ENCODE data around the gene C5orf63. TPM values are rescaled to one million over a fixed set of nuclear protein-coding genes. Genes with fewer than 3 reads are reported as not detected.
"Not testable (repeated sequence)": the region's sequence is repeated elsewhere in the genome, so short reads cannot be mapped to it uniquely, and the experiment has no call there.

The C5orf63 gene
- polyA plus RNA-seq, 2 donors: 4.1 to 4.5 TPM

DNA sequence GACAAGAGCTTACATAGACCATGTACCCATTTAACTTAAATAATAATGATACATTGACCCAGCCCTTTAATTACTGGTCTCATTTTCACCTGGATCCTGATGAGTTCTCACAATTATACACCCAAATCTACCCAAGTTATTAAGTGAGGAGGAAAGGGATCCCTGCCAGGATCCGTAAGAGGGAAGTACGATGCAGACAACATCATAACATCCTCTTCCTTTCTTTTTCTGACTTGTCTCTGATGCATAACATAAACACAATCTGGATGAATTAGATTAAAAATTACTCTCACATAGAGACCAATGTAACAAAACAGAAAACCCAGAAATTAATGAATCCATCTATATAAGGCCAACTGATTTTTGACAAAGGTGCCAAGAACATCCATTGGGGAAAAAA is 59.9 kb downstream of the C5orf63 start:
- no peaks in the 10 kb centered on the region for H3K4me1 ChIP-seq (ENCODE audit: control insufficient read depth in 2 of 2, insufficient read depth in 2 of 2, low read length in 1 of 2)
- H3K36me3 ChIP-seq (ENCODE audit: control insufficient read depth in 2 of 2, insufficient read depth in 2 of 2, low read length in 1 of 2): no peaks in the 10 kb centered on the region
- 73 to 75% methylated on average over 2 of the region's 2 CpGs for WGBS, 2 donors
- H3K27ac ChIP-seq (ENCODE audit: low read depth in 2 of 2, low read length in 1 of 2): no peak overlapping the region
- H3K4me3 ChIP-seq (ENCODE audit: low read depth in 1 of 2, low read length in 2 of 2): no peak overlapping the region
- H3K27me3 ChIP-seq (ENCODE audit: control insufficient read depth in 1 of 2, insufficient read depth in 2 of 2, low read length in 2 of 2): no peaks in the 10 kb centered on the region
- no peaks in the 10 kb centered on the region for H3K9me3 ChIP-seq (ENCODE audit: control insufficient read depth in 2 of 2, insufficient read depth in 1 of 2, low read depth in 1 of 2, low read length in 1 of 2)

DNA sequence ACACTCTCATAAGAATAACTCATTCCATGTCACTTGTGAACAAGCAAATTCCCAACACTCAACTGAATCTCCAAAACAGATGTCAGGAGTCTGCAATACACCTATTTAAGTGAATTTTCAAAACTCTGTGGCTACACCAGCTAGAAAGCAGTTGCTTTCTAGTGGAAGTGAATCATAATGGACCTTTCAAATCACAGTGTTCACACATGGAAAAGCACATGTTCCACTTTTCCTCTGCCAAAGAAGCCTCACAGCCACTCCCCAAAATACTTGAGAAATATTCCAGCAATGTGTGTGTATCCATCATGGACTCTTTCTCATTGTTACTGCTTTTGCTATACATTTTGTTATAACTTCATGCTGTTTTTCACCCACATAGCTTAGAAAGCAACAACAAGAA is 60.4 kb downstream of the C5orf63 start:
- H3K27ac ChIP-seq (ENCODE audit: low read depth in 2 of 2, low read length in 1 of 2): no peak overlapping the region
- no peaks in the 10 kb centered on the region for H3K27me3 ChIP-seq (ENCODE audit: control insufficient read depth in 1 of 2, insufficient read depth in 2 of 2, low read length in 2 of 2)
- no peaks in the 10 kb centered on the region for H3K9me3 ChIP-seq (ENCODE audit: control insufficient read depth in 2 of 2, insufficient read depth in 1 of 2, low read depth in 1 of 2, low read length in 1 of 2)
- H3K4me3 ChIP-seq (ENCODE audit: low read depth in 1 of 2, low read length in 2 of 2): no peak overlapping the region
- no peaks in the 10 kb centered on the region for H3K36me3 ChIP-seq (ENCODE audit: control insufficient read depth in 2 of 2, insufficient read depth in 2 of 2, low read length in 1 of 2)
- no peaks in the 10 kb centered on the region for H3K4me1 ChIP-seq (ENCODE audit: control insufficient read depth in 2 of 2, insufficient read depth in 2 of 2, low read length in 1 of 2)

DNA sequence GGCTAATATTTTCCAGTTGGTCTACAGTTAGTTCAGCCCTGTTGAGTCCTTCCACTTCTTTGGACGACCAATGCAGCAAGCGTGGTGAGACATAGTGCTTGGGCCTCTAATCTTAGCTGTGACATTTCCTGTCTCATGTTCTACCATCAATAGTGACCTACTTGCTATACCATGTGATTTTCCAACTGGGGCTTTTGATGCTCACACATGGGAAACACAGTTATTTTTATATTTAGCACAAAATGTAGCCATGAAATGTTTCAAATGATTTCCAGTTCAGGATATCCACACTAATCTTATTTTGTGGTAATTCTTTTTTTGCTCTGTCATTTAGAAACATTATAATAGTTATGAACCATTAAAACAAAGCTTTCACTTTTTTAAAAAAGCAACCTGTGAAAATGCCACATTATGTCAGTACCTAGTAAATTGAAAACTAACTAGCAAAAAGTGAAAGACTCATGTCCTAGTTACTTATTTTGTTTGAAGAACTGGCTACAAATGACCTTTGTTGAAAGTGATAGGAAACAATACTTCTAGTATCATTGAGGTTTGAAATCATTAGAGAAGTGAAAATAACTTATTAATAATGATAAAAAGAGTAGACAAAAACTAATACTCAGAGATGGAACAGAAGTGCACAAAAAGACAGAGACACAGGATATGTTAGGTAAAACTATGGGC is 61.2 kb downstream of the C5orf63 start:
- WGBS, 2 donors: 69 to 84% methylated on average over 2 of the region's 2 CpGs
- H3K27me3 ChIP-seq (ENCODE audit: control insufficient read depth in 1 of 2, insufficient read depth in 2 of 2, low read length in 2 of 2): no peaks in the 10 kb centered on the region
- no peak overlapping the region for H3K27ac ChIP-seq (ENCODE audit: low read depth in 2 of 2, low read length in 1 of 2)
- H3K4me3 ChIP-seq (ENCODE audit: low read depth in 1 of 2, low read length in 2 of 2): no peak overlapping the region
- no peaks in the 10 kb centered on the region for H3K4me1 ChIP-seq (ENCODE audit: control insufficient read depth in 2 of 2, insufficient read depth in 2 of 2, low read length in 1 of 2)
- H3K9me3 ChIP-seq (ENCODE audit: control insufficient read depth in 2 of 2, insufficient read depth in 1 of 2, low read depth in 1 of 2, low read length in 1 of 2): no peaks in the 10 kb centered on the region
- H3K36me3 ChIP-seq (ENCODE audit: control insufficient read depth in 2 of 2, insufficient read depth in 2 of 2, low read length in 1 of 2): no peaks in the 10 kb centered on the region

DNA sequence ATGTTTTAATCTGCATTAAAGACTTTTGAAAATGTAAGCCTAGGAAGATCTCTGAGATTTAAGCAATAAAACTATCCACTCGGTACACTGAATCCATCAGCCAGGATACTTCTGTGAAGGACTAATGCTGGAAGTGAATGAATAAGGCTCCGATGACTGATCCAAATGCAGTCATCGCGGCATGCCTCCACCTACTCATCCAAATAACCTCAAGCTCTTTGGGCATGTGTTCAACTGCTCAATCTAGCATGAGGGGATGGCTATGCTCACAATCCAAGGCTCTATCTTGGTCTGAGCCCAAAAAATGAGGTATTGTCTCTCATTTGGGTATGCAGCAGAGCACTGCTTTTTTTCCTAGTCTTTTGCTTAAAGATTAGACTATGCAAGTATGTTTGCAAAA is 62.1 kb downstream of the C5orf63 start:
- Histone ChIP-seq H3K27ac (ENCODE audit: low read depth in 2 of 2, low read length in 1 of 2) (no peak overlapping the region), H3K36me3 (ENCODE audit: control insufficient read depth in 2 of 2, insufficient read depth in 2 of 2, low read length in 1 of 2) (no peaks in the 10 kb centered on the region), H3K27me3 (ENCODE audit: control insufficient read depth in 1 of 2, insufficient read depth in 2 of 2, low read length in 2 of 2) (no peaks in the 10 kb centered on the region), H3K4me3 (ENCODE audit: low read depth in 1 of 2, low read length in 2 of 2) (no peak overlapping the region), H3K9me3 (ENCODE audit: control insufficient read depth in 2 of 2, insufficient read depth in 1 of 2, low read depth in 1 of 2, low read length in 1 of 2) (no peaks in the 10 kb centered on the region), H3K4me1 (ENCODE audit: control insufficient read depth in 2 of 2, insufficient read depth in 2 of 2, low read length in 1 of 2) (no peaks in the 10 kb centered on the region)
- 47 to 74% methylated on average over 4 of the region's 4 CpGs for WGBS, 2 donors

DNA sequence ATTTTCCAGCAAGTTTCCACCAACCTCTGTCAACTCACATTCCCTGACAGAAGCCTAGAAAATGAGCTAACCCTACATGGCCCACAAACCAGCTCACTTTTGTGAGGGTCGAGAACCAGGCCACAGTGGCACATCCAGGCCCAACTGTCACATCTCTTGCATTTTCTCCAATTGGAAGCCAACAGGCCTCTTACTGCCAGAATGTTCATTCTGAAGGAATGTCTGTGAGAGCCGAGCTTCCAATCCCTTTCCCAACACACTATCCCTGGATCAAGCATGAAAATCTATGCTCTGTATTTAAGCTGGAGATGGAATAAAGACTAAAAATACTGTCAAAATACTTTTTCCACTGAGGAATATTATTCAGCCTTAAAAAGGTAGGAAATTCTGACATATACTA is 62.9 kb downstream of the C5orf63 start:
- no peaks in the 10 kb centered on the region for H3K36me3 ChIP-seq (ENCODE audit: control insufficient read depth in 2 of 2, insufficient read depth in 2 of 2, low read length in 1 of 2)
- H3K27me3 ChIP-seq (ENCODE audit: control insufficient read depth in 1 of 2, insufficient read depth in 2 of 2, low read length in 2 of 2): no peaks in the 10 kb centered on the region
- WGBS, 2 donors: 87% methylated on average over 2 of the region's 2 CpGs
- no peak overlapping the region for H3K4me3 ChIP-seq (ENCODE audit: low read depth in 1 of 2, low read length in 2 of 2)
- H3K9me3 ChIP-seq (ENCODE audit: control insufficient read depth in 2 of 2, insufficient read depth in 1 of 2, low read depth in 1 of 2, low read length in 1 of 2): no peaks in the 10 kb centered on the region
- no peaks in the 10 kb centered on the region for H3K4me1 ChIP-seq (ENCODE audit: control insufficient read depth in 2 of 2, insufficient read depth in 2 of 2, low read length in 1 of 2)
- no peak overlapping the region for H3K27ac ChIP-seq (ENCODE audit: low read depth in 2 of 2, low read length in 1 of 2)

DNA sequence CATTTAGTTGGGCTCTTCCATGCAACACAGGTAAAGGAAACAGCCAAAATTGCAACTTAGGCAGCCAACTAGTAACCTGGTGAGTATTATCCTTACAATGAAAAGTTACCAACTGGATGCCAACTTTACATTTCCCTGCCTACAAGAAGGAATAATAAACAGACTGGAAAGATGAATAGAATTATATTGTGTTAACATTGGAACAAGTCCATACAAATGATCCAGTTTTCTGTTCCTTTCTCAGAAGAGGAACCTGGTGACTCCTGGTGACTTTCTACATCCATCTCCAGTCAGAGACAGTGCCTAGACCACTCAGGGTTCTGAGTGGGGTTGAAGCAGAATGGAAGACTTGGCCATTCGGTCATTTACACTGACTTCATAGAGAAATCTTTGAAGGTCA is 63.5 kb downstream of the C5orf63 start:
- Histone ChIP-seq H3K36me3 (ENCODE audit: control insufficient read depth in 2 of 2, insufficient read depth in 2 of 2, low read length in 1 of 2) (no peaks in the 10 kb centered on the region), H3K4me1 (ENCODE audit: control insufficient read depth in 2 of 2, insufficient read depth in 2 of 2, low read length in 1 of 2) (no peaks in the 10 kb centered on the region), H3K4me3 (ENCODE audit: low read depth in 1 of 2, low read length in 2 of 2) (no peak overlapping the region), H3K27ac (ENCODE audit: low read depth in 2 of 2, low read length in 1 of 2) (no peak overlapping the region), H3K9me3 (ENCODE audit: control insufficient read depth in 2 of 2, insufficient read depth in 1 of 2, low read depth in 1 of 2, low read length in 1 of 2) (no peaks in the 10 kb centered on the region), H3K27me3 (ENCODE audit: control insufficient read depth in 1 of 2, insufficient read depth in 2 of 2, low read length in 2 of 2) (no peaks in the 10 kb centered on the region)
- WGBS, 2 donors: 95 to 100% methylated on average over 1 of the region's 1 CpG

DNA sequence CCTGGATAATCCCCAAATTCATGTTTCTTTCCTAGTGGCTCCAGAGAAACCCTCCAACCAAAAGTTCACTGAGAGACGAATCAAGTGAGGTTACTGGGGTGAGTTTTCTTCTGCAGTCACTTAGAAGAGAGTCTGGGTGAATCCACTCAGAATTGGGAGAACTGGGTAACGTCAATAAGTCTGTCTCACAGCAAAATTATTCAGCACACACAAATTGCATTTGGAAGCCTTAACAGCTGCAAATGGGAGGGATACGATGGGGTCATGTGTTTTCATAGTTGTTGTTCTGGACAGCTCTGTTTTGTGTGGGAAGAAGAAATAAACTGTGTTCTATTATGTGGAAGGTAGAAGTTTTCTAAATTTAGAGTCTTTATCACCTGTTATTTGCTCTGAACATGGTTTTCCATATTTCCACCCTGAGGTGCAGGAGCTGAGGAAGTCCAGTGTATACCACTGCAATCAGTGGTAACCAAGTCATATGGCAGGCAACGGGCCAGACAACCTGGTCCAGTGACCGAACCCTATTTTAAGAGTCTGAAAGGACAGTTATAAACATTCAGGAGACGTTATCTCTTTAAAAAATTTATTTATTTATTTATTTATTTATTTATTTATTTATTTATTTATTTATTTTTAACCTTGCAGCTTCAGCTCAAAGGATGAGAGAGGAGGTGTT is 64.9 kb downstream of the C5orf63 start:
- H3K36me3 ChIP-seq (ENCODE audit: control insufficient read depth in 2 of 2, insufficient read depth in 2 of 2, low read length in 1 of 2): no peaks in the 10 kb centered on the region
- no peaks in the 10 kb centered on the region for H3K9me3 ChIP-seq (ENCODE audit: control insufficient read depth in 2 of 2, insufficient read depth in 1 of 2, low read depth in 1 of 2, low read length in 1 of 2)
- H3K27me3 ChIP-seq (ENCODE audit: control insufficient read depth in 1 of 2, insufficient read depth in 2 of 2, low read length in 2 of 2): no peaks in the 10 kb centered on the region
- H3K27ac ChIP-seq (ENCODE audit: low read depth in 2 of 2, low read length in 1 of 2): no peak overlapping the region
- peaks cover 0 to 3% of the 10 kb centered on the region in 2 donors for H3K4me1 ChIP-seq (ENCODE audit: control insufficient read depth in 2 of 2, insufficient read depth in 2 of 2, low read length in 1 of 2)
- WGBS, 2 donors: 88% methylated on average over 6 of the region's 6 CpGs
- no peak overlapping the region for H3K4me3 ChIP-seq (ENCODE audit: low read depth in 1 of 2, low read length in 2 of 2)

DNA sequence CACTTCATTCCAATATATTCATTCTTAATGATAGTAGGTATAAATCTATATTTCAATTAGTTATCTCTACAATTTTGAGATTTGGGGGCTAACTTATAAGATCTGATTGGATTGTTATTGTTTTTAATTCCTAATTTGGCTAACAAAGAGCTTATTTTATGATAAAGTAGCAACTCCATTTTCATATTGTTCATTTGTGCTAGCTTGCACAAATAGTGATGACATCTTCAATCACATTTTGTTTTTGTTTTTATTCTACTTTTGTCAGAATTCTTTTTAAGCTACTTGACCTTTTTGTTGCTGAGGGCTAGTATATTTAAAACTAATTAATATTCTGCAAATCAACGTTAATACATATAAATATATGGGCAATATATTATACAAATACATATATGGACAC is 65.8 kb downstream of the C5orf63 start:
- no peaks in the 10 kb centered on the region for H3K27me3 ChIP-seq (ENCODE audit: control insufficient read depth in 1 of 2, insufficient read depth in 2 of 2, low read length in 2 of 2)
- H3K27ac ChIP-seq (ENCODE audit: low read depth in 2 of 2, low read length in 1 of 2): no peak overlapping the region
- peaks cover 0 to 3% of the 10 kb centered on the region in 2 donors for H3K4me1 ChIP-seq (ENCODE audit: control insufficient read depth in 2 of 2, insufficient read depth in 2 of 2, low read length in 1 of 2)
- no peaks in the 10 kb centered on the region for H3K9me3 ChIP-seq (ENCODE audit: control insufficient read depth in 2 of 2, insufficient read depth in 1 of 2, low read depth in 1 of 2, low read length in 1 of 2)
- no peaks in the 10 kb centered on the region for H3K36me3 ChIP-seq (ENCODE audit: control insufficient read depth in 2 of 2, insufficient read depth in 2 of 2, low read length in 1 of 2)
- 75 to 87% methylated on average over 1 of the region's 1 CpG for WGBS, 2 donors
- no peak overlapping the region for H3K4me3 ChIP-seq (ENCODE audit: low read depth in 1 of 2, low read length in 2 of 2)

DNA sequence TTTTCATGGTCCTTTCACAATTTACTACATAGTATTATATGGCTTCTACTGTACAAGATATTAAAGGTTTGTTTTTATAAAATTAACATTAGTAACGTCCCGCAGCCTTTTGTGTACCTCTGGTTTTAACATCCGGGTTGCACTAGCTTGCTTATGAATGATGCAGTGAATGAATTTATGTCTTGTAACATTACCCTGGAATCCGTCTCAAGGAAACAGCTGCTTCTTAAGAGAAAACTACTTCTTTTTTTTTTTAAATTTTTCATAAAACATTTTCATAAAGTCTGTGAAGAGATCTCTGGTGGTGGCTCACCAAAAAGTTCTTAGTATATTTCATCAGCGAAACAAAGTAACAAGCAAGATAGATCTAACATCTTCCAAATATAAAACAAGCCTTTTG is 66.6 kb downstream of the C5orf63 start:
- H3K9me3 ChIP-seq (ENCODE audit: control insufficient read depth in 2 of 2, insufficient read depth in 1 of 2, low read depth in 1 of 2, low read length in 1 of 2): no peaks in the 10 kb centered on the region
- H3K27me3 ChIP-seq (ENCODE audit: control insufficient read depth in 1 of 2, insufficient read depth in 2 of 2, low read length in 2 of 2): no peaks in the 10 kb centered on the region
- H3K36me3 ChIP-seq (ENCODE audit: control insufficient read depth in 2 of 2, insufficient read depth in 2 of 2, low read length in 1 of 2): no peaks in the 10 kb centered on the region
- H3K27ac ChIP-seq (ENCODE audit: low read depth in 2 of 2, low read length in 1 of 2): no peak overlapping the region
- no peak overlapping the region for H3K4me3 ChIP-seq (ENCODE audit: low read depth in 1 of 2, low read length in 2 of 2)
- WGBS, 2 donors: 55 to 58% methylated on average over 5 of the region's 5 CpGs
- peaks cover 0 to 3% of the 10 kb centered on the region in 2 donors for H3K4me1 ChIP-seq (ENCODE audit: control insufficient read depth in 2 of 2, insufficient read depth in 2 of 2, low read length in 1 of 2)

DNA sequence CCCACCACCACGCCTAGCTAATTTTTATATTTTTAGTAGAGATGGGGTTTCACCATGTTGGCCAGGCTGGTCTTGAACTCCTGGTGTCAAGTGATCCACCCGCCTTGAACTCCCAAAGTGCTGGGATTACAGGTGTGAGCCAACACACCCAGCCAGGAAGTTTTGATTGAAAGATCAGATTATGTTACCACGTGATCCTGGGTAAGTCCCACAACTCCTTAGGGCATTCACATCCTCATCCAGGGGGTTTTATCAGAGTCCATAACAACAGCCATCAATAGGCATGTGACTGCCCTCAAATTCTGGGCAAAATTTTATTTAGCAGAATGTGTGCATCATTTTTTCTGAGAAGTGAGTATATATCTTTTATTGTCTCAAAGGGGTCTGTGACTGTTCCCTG is 68.0 kb downstream of the C5orf63 start:
- not testable (repeated sequence) for H3K4me1 ChIP-seq (ENCODE audit: control insufficient read depth in 2 of 2, insufficient read depth in 2 of 2, low read length in 1 of 2); H3K9me3 ChIP-seq (ENCODE audit: control insufficient read depth in 2 of 2, insufficient read depth in 1 of 2, low read depth in 1 of 2, low read length in 1 of 2); H3K36me3 ChIP-seq (ENCODE audit: control insufficient read depth in 2 of 2, insufficient read depth in 2 of 2, low read length in 1 of 2); H3K27me3 ChIP-seq (ENCODE audit: control insufficient read depth in 1 of 2, insufficient read depth in 2 of 2, low read length in 2 of 2); H3K27ac ChIP-seq (ENCODE audit: low read depth in 2 of 2, low read length in 1 of 2); H3K4me3 ChIP-seq (ENCODE audit: low read depth in 1 of 2, low read length in 2 of 2)
- 79% methylated on average over 3 of the region's 3 CpGs for WGBS, 2 donors
